Measurements from ENCODE around the gene GPR18. TPM values are rescaled to one million over a fixed set of nuclear protein-coding genes. Genes with fewer than 3 reads are reported as not detected.

The GPR18 gene
- total RNA-seq, 4 donors from 2014 or later: 1.1 to 2.1 TPM; not detected in 2

DNA sequence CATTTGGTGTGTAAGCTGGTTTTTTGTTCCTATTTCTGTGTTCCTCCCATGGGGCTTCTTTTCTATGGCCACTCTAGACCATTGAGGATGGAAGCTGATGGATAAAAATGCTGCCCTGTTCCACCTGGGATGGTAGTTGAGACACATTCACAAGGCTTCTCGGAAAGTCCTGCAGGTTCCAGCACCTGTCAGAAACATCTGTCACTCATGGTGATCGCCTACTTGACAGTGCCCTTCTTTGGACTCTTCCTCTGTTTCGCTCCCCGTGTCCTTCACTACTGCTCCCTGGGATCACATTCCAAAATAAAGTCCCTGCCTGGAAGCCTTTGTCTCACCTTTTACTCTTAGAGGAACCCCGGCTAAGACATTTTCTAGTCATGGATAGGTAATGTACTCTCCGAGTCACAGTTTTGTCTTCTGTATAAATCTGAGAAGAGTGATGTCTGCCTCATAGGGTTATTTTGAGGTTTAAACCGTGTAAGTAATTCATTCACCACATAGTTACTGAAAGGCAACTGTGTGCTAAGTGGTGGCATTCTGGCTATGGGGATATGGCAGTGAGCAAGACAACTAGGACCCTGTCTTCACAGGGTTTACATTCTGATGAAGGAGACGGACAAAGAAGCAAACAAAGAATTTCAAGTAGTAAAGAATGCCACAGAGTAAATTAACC is 36.5 kb downstream of the GPR18 start:
- Histone ChIP-seq H3K27ac (no peak overlapping the region), H3K27me3 (no peaks in the 10 kb centered on the region)

DNA sequence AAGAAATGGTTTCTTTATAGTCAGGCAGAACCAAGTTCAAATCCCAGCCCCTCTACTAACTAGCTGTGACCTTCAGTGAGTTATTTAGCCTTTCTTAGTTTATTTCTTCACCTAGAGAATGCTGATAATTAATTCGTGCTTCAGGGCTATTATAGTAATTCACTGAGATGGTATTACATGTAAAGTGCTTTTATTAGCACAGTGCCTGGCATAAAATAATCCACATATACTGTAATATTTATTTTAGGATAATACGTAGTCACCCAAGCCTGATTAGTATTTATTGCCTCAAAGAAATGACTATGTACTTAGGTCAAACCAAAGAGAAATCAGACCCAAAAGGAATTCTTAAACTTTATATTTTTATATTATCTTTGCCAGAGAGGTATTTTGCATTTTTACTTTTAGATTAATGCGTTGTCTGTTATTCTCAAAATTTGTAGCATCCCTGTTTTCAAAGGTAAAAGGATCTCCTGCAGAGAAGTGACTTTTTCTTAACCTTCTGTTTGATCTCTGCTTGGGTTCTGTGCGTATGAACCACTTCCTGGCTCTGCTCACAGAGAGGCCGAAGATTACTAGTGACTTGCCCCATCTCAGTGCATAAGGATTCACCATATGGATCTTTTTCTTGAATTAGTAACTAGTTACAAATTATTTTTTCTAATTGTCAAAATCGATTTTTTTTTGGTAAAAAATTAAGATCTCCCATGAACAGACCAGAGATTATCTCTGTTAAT is 37.8 kb downstream of the GPR18 start:
- Histone ChIP-seq H3K4me3 (no peak overlapping the region), H3K36me3 (no peaks in the 10 kb centered on the region), H3K4me1 (no peaks in the 10 kb centered on the region), H3K27me3 (no peaks in the 10 kb centered on the region), H3K9me3 (no peaks in the 10 kb centered on the region), H3K27ac (no peak overlapping the region)
- intact Hi-C loops (cut with DNase I; ENCODE audit: low total_unique reads): no loop called here
- DNase-seq: no peak
- no peak for TF ChIP-seq CTCF (IDR thresholded peaks at IDR 0.05)
- TF ChIP-seq POLR2A (IDR thresholded peaks at IDR 0.05): no peak

More for the DNA sequence above, 36.5 kb downstream of the GPR18 start:
- no peak overlapping the region for H3K4me3 ChIP-seq
- no peaks in the 10 kb centered on the region for H3K9me3 ChIP-seq
- TF ChIP-seq POLR2A (IDR thresholded peaks at IDR 0.05) (no peak), CTCF (IDR thresholded peaks at IDR 0.05) (no peak)
- no peaks in the 10 kb centered on the region for H3K4me1 ChIP-seq
- DNase-seq: no peak
- H3K36me3 ChIP-seq: no peaks in the 10 kb centered on the region
- intact Hi-C loops (cut with DNase I; ENCODE audit: low total_unique reads): no loop called here

GRCh38 chr13:99218969-99219368 is 39.2 kb downstream of the GPR18 start:
- H3K27me3 ChIP-seq: no peaks in the 10 kb centered on the region
- H3K9me3 ChIP-seq: no peaks in the 10 kb centered on the region
- no peak for DNase-seq
- no peak overlapping the region for H3K27ac ChIP-seq
- no peak overlapping the region for H3K4me3 ChIP-seq
- TF ChIP-seq POLR2A (IDR thresholded peaks at IDR 0.05) (no peak), CTCF (IDR thresholded peaks at IDR 0.05) (no peak)
- intact Hi-C loops (cut with DNase I; ENCODE audit: low total_unique reads): no loop called here
- H3K4me1 ChIP-seq: no peaks in the 10 kb centered on the region
- H3K36me3 ChIP-seq: no peaks in the 10 kb centered on the region

- no peak overlapping the region for H3K27ac ChIP-seq
- no peaks in the 10 kb centered on the region for H3K27me3 ChIP-seq
- H3K4me1 ChIP-seq: no peaks in the 10 kb centered on the region
Measured at GRCh38 chr13:99218545-99218944, 39.6 kb downstream of the GPR18 start.

More at GRCh38 chr13:99218545-99218944, 39.6 kb downstream of the GPR18 start:
- DNase-seq: no peak
- no peak overlapping the region for H3K4me3 ChIP-seq
- no peak for TF ChIP-seq POLR2A (IDR thresholded peaks at IDR 0.05)
- no peak for TF ChIP-seq CTCF (IDR thresholded peaks at IDR 0.05)
- H3K36me3 ChIP-seq: no peaks in the 10 kb centered on the region
- H3K9me3 ChIP-seq: no peaks in the 10 kb centered on the region
- intact Hi-C loops (cut with DNase I; ENCODE audit: low total_unique reads): no loop called here

Data from uterus (tissue), 4 donors.